Stimulated activated CD4-positive, alpha-beta T cell treated with anti-CD3 and anti-CD28 coated beads, Interleukin-2, amount 100 ng/mL, for 4 hours (primary cell): ENCODE results near the gene SLIT1.
"Not testable (repeated sequence)": the region's sequence is repeated elsewhere in the genome, so short reads cannot be mapped to it uniquely, and the experiment has no call there.

Experiments
- DNase-seq: peaks from one replicate; pipeline ENCODE4 v3.0.0-alpha.2; 2020; ENCODE audit warnings: low read depth

SLIT1 gene

GRCh38 chr10:97042081-97042480 is 143.7 kb downstream of the SLIT1 start:
- DNase-seq, result no peak

GRCh38 chr10:97040706-97041105 is 145.1 kb downstream of the SLIT1 start:
- DNase-seq, result no peak

- DNase-seq, result no peak
These were observed 145.5 kb downstream of the SLIT1 start for GRCh38 chr10:97040248-97040584.

GRCh38 chr10:97039538-97040247 is 146.1 kb downstream of the SLIT1 start:
- DNase-seq, result no peak

GRCh38 chr10:97038688-97039087 is 147.1 kb downstream of the SLIT1 start:
- DNase-seq, result no peak

- DNase-seq, result peak; percentile 64
These were observed 148.1 kb downstream of the SLIT1 start for GRCh38 chr10:97037365-97038361.

- no peak for DNase-seq
These were observed 150.6 kb downstream of the SLIT1 start for GRCh38 chr10:97034958-97035769.

- no peak for DNase-seq
These were observed 151.5 kb downstream of the SLIT1 start for GRCh38 chr10:97034301-97034700.

GRCh38 chr10:97033841-97034240 is 151.9 kb downstream of the SLIT1 start:
- not testable (repeated sequence) for DNase-seq

GRCh38 chr10:97032624-97033023 is 153.1 kb downstream of the SLIT1 start:
- DNase-seq, result no peak

GRCh38 chr10:97031459-97031858 is 154.3 kb downstream of the SLIT1 start:
- no peak for DNase-seq

- DNase-seq, result no peak
These were observed 154.9 kb downstream of the SLIT1 start for GRCh38 chr10:97030894-97031293.

- DNase-seq, result no peak
These were observed 156.5 kb downstream of the SLIT1 start for GRCh38 chr10:97029271-97029670.

GRCh38 chr10:97028832-97029178 is 157.0 kb downstream of the SLIT1 start:
- no peak for DNase-seq

- DNase-seq, result no peak
These were observed 157.5 kb downstream of the SLIT1 start for GRCh38 chr10:97028126-97028831.

GRCh38 chr10:97025613-97026242 is 160.0 kb downstream of the SLIT1 start:
- DNase-seq, result peak; percentile 14

- DNase-seq, result no peak
These were observed 161.3 kb downstream of the SLIT1 start for GRCh38 chr10:97024168-97025073.

- no peak for DNase-seq
These were observed 162.2 kb downstream of the SLIT1 start for GRCh38 chr10:97023401-97024167.

GRCh38 chr10:97022616-97023015 is 163.1 kb downstream of the SLIT1 start:
- no peak for DNase-seq
